ENCODE data around the gene CCDC187.

Gene CCDC187

DNA sequence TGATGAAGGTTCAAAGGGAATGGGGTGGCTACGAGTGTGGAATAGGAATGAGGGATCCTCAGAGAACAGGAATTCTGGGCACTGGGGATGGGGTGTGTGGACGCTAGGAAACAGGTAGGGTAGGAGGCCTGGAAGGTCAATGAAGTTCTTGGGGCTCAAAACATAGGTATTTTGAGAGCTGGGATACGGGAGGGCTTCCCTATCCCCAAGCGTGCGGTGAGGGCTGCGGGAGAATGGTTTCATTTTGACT is 59.0 kb downstream of the CCDC187 start:
- peaks cover 35% of the 10 kb centered on the region for H3K4me1 ChIP-seq (ENCODE audit: control insufficient read depth, insufficient read depth, low read length)

DNA sequence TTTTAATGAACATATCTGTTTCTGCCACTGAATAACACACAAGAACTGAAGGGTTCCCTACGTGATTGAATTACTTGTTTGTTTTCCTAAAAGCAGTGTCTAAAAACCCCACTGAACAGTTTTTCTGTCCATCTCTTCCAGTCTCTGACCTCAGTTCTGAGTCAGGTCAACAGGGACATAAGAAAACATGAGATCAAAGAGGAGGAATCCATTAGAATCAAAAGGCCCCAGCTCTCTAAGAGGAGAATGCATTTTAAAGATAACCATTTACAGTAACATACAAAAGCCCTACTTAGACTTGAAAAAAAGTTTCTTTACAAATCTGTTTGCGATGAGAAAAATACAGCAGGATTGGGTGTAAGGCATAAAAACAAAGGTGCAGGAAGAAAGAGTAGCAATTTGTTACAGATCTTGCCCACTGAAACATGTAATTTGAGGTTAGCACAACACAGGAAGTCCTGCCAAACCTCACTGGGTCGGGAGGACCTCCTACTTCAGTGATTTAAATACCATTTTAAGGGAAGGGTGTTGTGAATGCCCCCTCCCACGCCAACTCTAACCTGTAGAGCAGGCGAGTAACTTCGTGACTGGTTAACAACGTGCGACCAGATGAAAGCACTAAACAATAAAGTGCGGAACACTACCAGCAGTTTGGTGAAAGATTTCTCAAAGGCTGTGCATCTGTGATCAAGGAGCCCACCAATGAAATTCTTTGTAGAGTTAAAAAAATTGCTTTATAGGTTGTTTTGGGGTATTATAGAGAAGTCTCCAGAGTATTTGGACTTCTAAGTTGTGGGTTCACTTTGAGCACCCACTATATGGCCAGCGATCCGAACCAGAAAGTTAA is 59.5 kb downstream of the CCDC187 start:
- peak overlapping the region; percentile 86 for H3K4me3 ChIP-seq (ENCODE audit: low read depth, low read length)
- H3K27ac ChIP-seq (ENCODE audit: low read depth, low read length): no peak overlapping the region

More for the DNA sequence above, 59.0 kb downstream of the CCDC187 start:
- H3K9me3 ChIP-seq (ENCODE audit: control insufficient read depth, insufficient read depth, low read length): no peaks in the 10 kb centered on the region
- H3K36me3 ChIP-seq (ENCODE audit: control insufficient read depth, insufficient read depth, low read length): no peaks in the 10 kb centered on the region
- H3K4me3 ChIP-seq (ENCODE audit: low read depth, low read length): peak overlapping the region; percentile 86
- no peaks in the 10 kb centered on the region for H3K27me3 ChIP-seq (ENCODE audit: control insufficient read depth, insufficient read depth, low read length)
- peak overlapping the region; percentile 61; the same call in 1 of the 2 replicates for H3K9ac ChIP-seq (ENCODE audit: low read depth, low read length)
- peak overlapping the region; percentile 64 for H3K27ac ChIP-seq (ENCODE audit: low read depth, low read length)

GRCh38 chr9:136243631-136244030 is 60.3 kb downstream of the CCDC187 start:
- Histone ChIP-seq H3K27ac (ENCODE audit: low read depth, low read length) (no peak overlapping the region), H3K4me1 (ENCODE audit: control insufficient read depth, insufficient read depth, low read length) (peaks cover 35% of the 10 kb centered on the region), H3K4me3 (ENCODE audit: low read depth, low read length) (no peak overlapping the region), H3K36me3 (ENCODE audit: control insufficient read depth, insufficient read depth, low read length) (no peaks in the 10 kb centered on the region), H3K9ac (ENCODE audit: low read depth, low read length) (no peak overlapping the region), H3K27me3 (ENCODE audit: control insufficient read depth, insufficient read depth, low read length) (no peaks in the 10 kb centered on the region), H3K9me3 (ENCODE audit: control insufficient read depth, insufficient read depth, low read length) (no peaks in the 10 kb centered on the region)

More for the DNA sequence above, 59.5 kb downstream of the CCDC187 start:
- Histone ChIP-seq H3K27me3 (ENCODE audit: control insufficient read depth, insufficient read depth, low read length) (no peaks in the 10 kb centered on the region), H3K9me3 (ENCODE audit: control insufficient read depth, insufficient read depth, low read length) (no peaks in the 10 kb centered on the region), H3K9ac (ENCODE audit: low read depth, low read length) (no peak overlapping the region), H3K36me3 (ENCODE audit: control insufficient read depth, insufficient read depth, low read length) (no peaks in the 10 kb centered on the region), H3K4me1 (ENCODE audit: control insufficient read depth, insufficient read depth, low read length) (peaks cover 35% of the 10 kb centered on the region)

DNA sequence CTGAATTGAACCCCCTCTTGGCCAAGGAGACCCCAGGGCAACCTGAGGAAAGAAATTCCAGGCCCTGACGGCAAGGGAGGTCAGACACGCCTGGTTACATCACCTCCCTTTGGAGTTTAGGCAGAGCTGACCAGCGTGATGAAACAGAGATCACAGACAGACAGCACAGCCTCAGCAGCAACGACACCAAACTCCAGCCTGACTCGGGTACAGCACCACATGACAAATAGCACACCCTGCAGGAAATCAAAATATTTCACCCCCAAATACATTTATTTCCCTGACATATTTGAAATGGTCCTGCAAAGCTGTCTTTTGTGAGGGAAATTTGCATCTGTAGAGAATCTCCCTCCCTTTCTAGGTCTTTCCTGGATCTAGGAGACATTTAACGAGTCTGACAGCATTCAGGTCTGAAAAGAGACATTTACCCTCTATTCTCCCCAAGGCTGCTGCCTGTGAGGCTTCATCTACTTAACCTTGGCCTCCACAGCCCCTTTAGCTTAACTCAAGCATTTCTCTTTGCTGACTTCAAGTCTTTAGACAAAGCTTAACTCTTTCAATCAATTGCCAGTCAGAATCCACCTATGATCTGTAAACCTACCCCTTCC is 60.9 kb downstream of the CCDC187 start:
- H3K4me3 ChIP-seq (ENCODE audit: low read depth, low read length): no peak overlapping the region
- no peaks in the 10 kb centered on the region for H3K27me3 ChIP-seq (ENCODE audit: control insufficient read depth, insufficient read depth, low read length)
- peaks cover 34% of the 10 kb centered on the region for H3K4me1 ChIP-seq (ENCODE audit: control insufficient read depth, insufficient read depth, low read length)
- no peaks in the 10 kb centered on the region for H3K36me3 ChIP-seq (ENCODE audit: control insufficient read depth, insufficient read depth, low read length)
- no peaks in the 10 kb centered on the region for H3K9me3 ChIP-seq (ENCODE audit: control insufficient read depth, insufficient read depth, low read length)
- no peak overlapping the region for H3K9ac ChIP-seq (ENCODE audit: low read depth, low read length)
- no peak overlapping the region for H3K27ac ChIP-seq (ENCODE audit: low read depth, low read length)

DNA sequence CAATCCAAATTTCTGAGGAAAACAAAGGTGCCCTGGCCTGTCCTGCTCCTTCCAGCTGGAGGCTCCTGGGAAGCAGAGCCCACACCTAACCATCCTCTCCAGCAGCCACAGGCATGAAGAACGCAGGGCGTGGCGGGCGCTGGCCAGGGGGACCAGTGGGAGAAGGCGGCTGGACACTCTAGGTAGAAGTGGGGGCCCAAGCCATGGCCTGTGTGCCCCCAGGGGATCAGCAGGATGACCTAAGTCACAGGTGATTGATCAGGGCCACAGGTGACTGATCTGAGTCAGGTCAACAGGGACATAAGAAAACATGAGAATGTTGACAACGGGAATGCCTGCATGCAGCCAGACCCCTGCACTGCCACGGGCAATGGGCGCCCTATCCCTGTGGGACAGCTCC is 61.6 kb downstream of the CCDC187 start:
- no peak overlapping the region for H3K9ac ChIP-seq (ENCODE audit: low read depth, low read length)
- peaks cover 28% of the 10 kb centered on the region for H3K4me1 ChIP-seq (ENCODE audit: control insufficient read depth, insufficient read depth, low read length)
- H3K9me3 ChIP-seq (ENCODE audit: control insufficient read depth, insufficient read depth, low read length): no peaks in the 10 kb centered on the region
- no peaks in the 10 kb centered on the region for H3K36me3 ChIP-seq (ENCODE audit: control insufficient read depth, insufficient read depth, low read length)
- H3K4me3 ChIP-seq (ENCODE audit: low read depth, low read length): no peak overlapping the region
- no peak overlapping the region for H3K27ac ChIP-seq (ENCODE audit: low read depth, low read length)
- H3K27me3 ChIP-seq (ENCODE audit: control insufficient read depth, insufficient read depth, low read length): no peaks in the 10 kb centered on the region

GRCh38 chr9:136241542-136241941 is 62.4 kb downstream of the CCDC187 start:
- H3K4me1 ChIP-seq (ENCODE audit: control insufficient read depth, insufficient read depth, low read length): peaks cover 28% of the 10 kb centered on the region
- H3K27me3 ChIP-seq (ENCODE audit: control insufficient read depth, insufficient read depth, low read length): no peaks in the 10 kb centered on the region
- no peak overlapping the region for H3K27ac ChIP-seq (ENCODE audit: low read depth, low read length)
- H3K36me3 ChIP-seq (ENCODE audit: control insufficient read depth, insufficient read depth, low read length): peaks cover 4% of the 10 kb centered on the region; the same call in 1 of the 2 replicates
- no peak overlapping the region for H3K9ac ChIP-seq (ENCODE audit: low read depth, low read length)
- H3K4me3 ChIP-seq (ENCODE audit: low read depth, low read length): no peak overlapping the region
- H3K9me3 ChIP-seq (ENCODE audit: control insufficient read depth, insufficient read depth, low read length): no peaks in the 10 kb centered on the region

DNA sequence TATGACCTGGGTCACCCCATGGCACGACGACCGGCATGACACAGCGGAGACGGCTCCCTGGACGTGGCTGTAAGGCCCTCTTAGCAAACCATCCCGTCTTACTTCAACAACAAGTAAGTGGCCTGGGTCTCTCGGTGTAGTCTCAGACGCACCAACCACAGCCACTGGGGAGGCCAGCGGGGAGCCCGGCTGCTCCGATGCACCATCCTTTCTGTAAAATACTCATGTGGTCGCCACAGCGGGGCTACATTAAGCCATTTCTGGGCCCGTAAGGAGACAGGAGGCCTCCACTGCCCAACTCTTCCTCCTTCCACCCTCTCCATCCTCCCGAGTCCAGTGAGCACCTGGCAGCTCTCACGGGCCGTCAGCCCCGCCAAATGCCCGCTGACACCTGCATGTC is 63.0 kb downstream of the CCDC187 start:
- Histone ChIP-seq H3K27ac (ENCODE audit: low read depth, low read length) (no peak overlapping the region), H3K4me3 (ENCODE audit: low read depth, low read length) (no peak overlapping the region), H3K9ac (ENCODE audit: low read depth, low read length) (no peak overlapping the region), H3K27me3 (ENCODE audit: control insufficient read depth, insufficient read depth, low read length) (no peaks in the 10 kb centered on the region), H3K36me3 (ENCODE audit: control insufficient read depth, insufficient read depth, low read length) (peaks cover 10% of the 10 kb centered on the region), H3K9me3 (ENCODE audit: control insufficient read depth, insufficient read depth, low read length) (no peaks in the 10 kb centered on the region), H3K4me1 (ENCODE audit: control insufficient read depth, insufficient read depth, low read length) (peaks cover 25% of the 10 kb centered on the region)

- no peak overlapping the region for H3K4me3 ChIP-seq (ENCODE audit: low read depth, low read length)
- H3K27ac ChIP-seq (ENCODE audit: low read depth, low read length): no peak overlapping the region
- H3K9me3 ChIP-seq (ENCODE audit: control insufficient read depth, insufficient read depth, low read length): no peaks in the 10 kb centered on the region
- H3K9ac ChIP-seq (ENCODE audit: low read depth, low read length): no peak overlapping the region
- peaks cover 15% of the 10 kb centered on the region for H3K36me3 ChIP-seq (ENCODE audit: control insufficient read depth, insufficient read depth, low read length)
- peaks cover 24% of the 10 kb centered on the region for H3K4me1 ChIP-seq (ENCODE audit: control insufficient read depth, insufficient read depth, low read length)
- H3K27me3 ChIP-seq (ENCODE audit: control insufficient read depth, insufficient read depth, low read length): no peaks in the 10 kb centered on the region
These were observed 63.9 kb downstream of the CCDC187 start for GRCh38 chr9:136239983-136240330.

GRCh38 chr9:136239135-136239982 is 64.5 kb downstream of the CCDC187 start:
- H3K9me3 ChIP-seq (ENCODE audit: control insufficient read depth, insufficient read depth, low read length): no peaks in the 10 kb centered on the region
- H3K27ac ChIP-seq (ENCODE audit: low read depth, low read length): no peak overlapping the region
- H3K4me3 ChIP-seq (ENCODE audit: low read depth, low read length): no peak overlapping the region
- peaks cover 18% of the 10 kb centered on the region for H3K4me1 ChIP-seq (ENCODE audit: control insufficient read depth, insufficient read depth, low read length)
- no peaks in the 10 kb centered on the region for H3K27me3 ChIP-seq (ENCODE audit: control insufficient read depth, insufficient read depth, low read length)
- no peak overlapping the region for H3K9ac ChIP-seq (ENCODE audit: low read depth, low read length)
- peaks cover 15% of the 10 kb centered on the region for H3K36me3 ChIP-seq (ENCODE audit: control insufficient read depth, insufficient read depth, low read length)

DNA sequence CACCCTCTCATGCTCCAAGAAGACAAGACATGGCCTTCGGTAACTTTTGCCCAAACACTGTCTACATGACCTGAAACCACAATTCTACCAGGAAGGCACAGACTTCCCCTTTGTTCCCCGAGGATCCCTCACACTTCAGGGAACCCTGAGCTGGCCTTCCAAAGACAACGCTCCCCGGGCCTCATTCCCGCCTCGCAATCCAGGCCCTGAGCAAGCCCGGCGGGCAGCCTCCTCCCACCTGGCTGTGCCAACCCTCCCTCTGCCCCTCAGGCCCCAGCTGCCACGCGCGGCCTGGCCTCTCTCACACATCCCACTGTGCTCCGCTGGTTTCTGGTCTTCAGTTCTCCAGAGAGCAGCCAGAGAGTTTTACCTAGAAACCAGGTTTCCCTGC is 65.6 kb downstream of the CCDC187 start:
- H3K4me3 ChIP-seq (ENCODE audit: low read depth, low read length): no peak overlapping the region
- H3K27me3 ChIP-seq (ENCODE audit: control insufficient read depth, insufficient read depth, low read length): no peaks in the 10 kb centered on the region
- no peaks in the 10 kb centered on the region for H3K9me3 ChIP-seq (ENCODE audit: control insufficient read depth, insufficient read depth, low read length)
- H3K4me1 ChIP-seq (ENCODE audit: control insufficient read depth, insufficient read depth, low read length): peaks cover 8% of the 10 kb centered on the region
- H3K27ac ChIP-seq (ENCODE audit: low read depth, low read length): no peak overlapping the region
- no peak overlapping the region for H3K9ac ChIP-seq (ENCODE audit: low read depth, low read length)
- H3K36me3 ChIP-seq (ENCODE audit: control insufficient read depth, insufficient read depth, low read length): peaks cover 15% of the 10 kb centered on the region
